ENCODE data around the gene PEX7.
"Not testable (repeated sequence)": the region's sequence is repeated elsewhere in the genome, so short reads cannot be mapped to it uniquely, and the experiment has no call there.

PEX7 gene

DNA sequence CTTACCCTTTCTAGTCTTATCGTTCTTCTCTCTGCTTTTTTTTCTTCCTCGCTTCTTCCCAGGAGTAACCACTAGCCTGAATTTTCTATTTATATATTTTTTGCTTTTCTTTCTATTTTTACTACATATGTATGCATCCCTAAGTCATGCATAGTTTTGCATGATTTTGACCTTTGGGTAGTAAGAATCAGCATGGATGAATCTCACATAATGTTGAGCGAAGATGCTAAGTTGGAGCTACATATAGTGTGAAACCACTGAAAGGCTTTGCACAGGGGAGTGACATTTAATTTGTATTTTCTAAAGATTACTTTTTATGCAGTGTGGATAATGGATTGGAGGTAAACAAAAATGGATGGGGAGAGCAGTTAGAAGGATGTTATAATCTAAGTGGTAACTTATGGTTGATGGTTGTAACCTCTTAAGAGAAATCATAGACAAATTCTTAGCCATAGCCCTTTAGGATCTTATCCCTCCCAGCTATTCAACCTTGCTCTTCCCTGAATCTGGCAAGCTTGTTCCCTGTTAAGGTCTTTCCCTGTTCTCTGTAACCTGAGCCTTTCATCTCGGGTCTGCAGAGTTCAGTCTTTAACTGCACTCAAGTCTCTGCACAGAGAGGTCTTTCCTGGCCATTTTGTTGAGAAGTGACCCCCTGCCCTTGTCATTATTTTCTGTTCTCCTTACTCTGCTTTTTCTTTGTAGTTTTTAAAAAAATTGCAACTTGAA lies 18.0 kb downstream of the PEX7 start:
- DNase-seq (ENCODE audit: low spot score), result no peak

DNA sequence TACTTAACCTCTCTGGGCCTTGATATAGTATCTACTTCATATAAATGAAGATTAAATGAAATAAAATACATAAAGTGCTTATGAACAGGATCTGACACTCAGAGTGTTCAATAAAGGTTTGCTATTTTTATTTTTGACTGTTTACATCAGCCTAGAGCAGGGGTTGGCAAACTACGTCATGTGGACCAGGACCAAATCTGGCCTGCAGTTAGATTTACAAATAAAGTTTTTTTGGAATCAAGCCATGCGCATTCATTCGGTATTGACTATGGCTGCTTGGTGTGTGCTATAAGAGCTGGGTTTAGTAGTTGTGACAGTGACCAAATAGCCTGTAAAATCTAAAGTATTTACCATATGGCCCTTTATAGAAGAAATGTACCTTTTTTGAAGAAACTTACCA lies 20.8 kb downstream of the PEX7 start:
- no peak for DNase-seq (ENCODE audit: low spot score)

DNA sequence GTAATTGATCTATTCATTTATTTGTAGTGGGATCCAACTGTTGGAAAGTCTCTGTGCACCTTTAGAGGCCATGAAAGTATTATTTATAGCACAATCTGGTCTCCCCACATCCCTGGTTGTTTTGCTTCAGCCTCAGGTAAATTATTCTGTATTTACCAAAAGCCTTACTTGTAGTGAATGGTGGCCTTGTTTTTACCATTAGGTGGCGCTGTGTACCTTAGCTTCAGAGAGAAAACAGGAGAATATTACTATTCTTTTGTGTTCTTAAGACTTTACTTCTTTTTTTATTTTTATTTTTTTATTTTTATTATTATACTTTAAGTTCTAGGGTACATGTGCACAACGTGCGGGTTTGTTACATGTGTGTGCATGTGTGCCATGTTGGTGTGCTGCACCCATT lies 23.7 kb downstream of the PEX7 start:
- peak; percentile 32 for DNase-seq (ENCODE audit: low spot score)

DNA sequence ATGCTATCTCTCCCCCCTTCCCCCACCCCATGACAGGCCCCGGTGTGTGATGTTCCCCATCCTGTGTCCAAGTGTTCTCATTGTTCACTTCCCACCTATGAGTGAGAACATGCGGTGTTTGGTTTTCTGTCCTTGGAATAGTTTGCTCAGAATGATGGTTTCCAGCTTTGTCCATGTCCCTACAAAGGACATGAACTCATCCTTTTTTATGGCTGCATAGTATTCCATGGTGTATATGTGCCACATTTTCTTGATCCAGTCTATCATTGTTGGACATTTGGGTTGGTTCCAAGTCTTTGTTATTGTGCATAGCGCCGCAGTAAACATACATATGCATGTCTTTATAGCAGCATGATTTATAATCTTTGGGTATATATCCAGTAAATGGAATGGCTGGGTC lies 24.1 kb downstream of the PEX7 start:
- not testable (repeated sequence) for DNase-seq (ENCODE audit: low spot score)

DNA sequence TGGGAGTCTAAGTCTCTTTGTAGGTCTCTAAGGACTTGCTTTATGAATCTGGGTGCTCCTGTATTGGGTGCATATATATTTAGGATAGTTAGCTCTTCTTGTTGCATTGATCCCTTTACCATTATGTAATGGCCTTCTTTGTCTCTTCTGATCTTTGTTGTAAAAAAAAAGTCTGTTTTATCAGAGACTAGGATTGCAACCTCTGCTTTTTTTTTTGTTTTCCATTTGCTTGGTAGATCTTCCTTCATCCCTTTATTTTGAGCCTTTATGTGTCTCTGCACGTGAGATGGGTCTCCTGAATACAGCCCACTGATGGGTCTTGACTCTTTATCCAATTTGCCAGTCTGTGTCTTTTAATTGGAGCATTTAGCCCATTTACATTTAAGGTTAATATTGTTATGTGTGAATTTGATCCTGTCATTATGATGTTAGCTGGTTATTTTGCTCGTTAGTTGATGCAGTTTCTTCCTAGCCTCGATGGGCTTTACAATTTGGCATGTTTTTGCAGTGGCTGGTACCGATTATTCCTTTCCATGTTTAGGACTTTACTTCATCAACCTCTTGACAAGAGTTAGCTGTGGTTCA lies 27.7 kb downstream of the PEX7 start:
- not testable (repeated sequence) for DNase-seq (ENCODE audit: low spot score)

DNA sequence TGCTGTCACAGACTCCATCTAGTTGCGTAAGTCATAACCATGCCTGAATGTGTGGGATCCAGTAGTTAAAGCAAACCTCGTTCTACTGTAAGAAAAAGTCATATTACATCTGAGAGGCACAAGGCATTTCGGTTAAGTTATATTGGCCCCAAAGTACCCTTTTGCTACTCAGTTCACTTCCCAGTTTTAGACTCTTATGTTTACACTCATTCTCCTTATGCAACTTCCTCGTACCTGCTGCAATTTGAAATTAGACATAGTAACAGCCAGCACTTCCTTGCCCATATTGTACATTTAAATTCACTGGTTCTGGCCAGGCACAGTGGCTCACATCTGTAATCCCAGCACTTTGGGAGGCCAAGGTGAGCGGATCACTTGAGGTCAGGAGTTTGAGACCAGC lies 37.0 kb downstream of the PEX7 start:
- DNase-seq (ENCODE audit: low spot score), result no peak

DNA sequence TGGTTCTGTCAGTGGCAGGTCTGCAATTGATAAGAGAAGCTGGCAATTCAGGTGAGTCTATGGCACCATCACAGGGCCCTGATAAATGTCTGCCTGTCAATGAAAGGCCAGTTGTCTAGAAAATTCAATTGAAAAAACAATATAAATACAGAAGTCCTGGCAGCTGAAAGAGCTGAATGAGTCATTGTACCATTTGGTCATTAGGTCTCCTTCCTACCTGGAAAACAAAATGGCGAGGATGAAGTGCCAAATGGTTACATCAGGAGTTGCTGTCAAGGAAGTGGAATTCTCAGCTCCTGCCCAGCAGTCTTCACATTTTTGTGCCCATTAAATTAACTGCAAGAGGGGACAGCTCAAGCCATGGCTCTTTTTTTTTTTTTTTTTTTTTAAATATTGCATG lies 37.7 kb downstream of the PEX7 start:
- no peak for DNase-seq (ENCODE audit: low spot score)

DNA sequence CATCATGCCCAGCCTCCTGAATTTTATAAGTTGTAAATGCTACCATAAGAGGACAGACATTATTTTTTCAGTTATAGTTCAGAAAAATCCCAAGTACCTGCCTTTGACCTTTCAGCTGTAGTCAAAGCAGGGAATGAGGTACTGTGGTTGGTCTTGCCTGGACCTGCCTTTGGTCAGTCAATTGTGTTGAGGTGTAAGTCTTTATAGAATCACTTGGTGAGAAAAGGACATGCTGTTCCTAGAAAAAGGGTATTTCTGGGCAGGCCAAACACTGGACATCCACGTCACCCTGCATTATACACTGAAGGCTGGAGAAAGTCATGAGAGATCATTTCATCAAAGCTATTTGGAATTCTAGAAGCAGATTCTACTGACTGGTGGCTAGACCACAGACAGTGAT lies 40.3 kb downstream of the PEX7 start:
- no peak for DNase-seq (ENCODE audit: low spot score)

DNA sequence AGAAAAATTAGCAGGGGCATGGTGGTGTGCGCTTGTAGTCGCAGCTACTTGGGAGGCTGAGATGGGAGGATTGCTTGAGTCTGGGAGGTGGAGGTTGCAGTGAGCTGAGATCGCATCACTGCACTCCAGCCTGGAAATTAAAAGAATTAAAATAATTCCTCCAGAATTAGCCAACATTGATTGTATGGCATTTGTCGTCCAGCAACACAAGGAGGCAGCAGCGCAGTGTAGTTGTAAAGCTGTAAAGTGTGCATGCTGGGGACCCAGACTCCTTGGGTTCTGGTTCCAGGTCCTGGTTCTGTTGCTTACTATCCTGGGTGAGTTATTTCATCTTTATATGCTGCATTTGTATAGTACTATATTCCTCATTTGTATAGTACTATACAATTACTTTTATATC lies 41.4 kb downstream of the PEX7 start:
- DNase-seq (ENCODE audit: low spot score), result no peak

DNA sequence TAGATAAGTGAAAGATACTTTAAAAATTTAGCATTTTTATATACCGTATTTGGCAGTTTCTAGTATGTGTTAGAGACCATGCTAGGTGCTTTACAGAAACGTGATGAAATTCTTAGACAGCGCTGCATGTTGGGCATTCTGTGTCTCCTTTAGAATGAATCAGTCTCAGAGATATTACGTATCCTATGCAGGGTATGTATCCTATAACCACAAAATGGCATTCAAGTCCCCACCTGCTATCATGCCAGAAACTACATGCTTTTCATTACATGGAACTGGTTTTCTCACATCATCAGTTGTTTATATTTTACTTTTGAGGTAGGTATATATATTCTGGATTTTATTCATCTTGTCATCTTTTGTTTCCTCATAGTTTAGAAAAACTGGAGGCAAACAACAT lies 42.3 kb downstream of the PEX7 start:
- no peak for DNase-seq (ENCODE audit: low spot score)

DNA sequence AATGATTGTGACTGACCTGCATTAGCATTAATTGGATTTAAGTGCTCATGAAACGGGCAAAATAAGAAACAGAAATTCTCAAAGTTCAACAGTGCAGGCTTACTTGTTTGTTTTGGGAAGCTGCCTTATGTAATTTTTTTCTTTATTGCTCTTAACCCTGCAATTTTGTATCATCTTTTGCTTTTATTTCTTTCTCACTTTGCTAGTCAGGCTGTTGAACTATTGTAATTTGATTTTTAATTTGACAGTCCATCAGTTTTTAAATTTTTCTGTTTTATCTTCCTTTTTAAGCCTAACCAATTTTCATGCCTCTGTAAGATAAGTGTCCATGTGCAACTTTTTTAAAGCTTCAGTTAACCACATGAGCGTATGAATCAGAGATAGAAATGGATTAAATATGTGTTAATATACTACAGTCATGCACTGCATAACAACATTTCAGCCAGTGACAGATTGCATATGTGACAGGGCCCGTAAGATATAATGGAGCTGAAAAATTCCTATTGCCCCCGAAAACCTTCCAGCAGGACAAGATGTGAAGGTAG lies 44.6 kb downstream of the PEX7 start:
- DNase-seq (ENCODE audit: low spot score), result peak; percentile 32

DNA sequence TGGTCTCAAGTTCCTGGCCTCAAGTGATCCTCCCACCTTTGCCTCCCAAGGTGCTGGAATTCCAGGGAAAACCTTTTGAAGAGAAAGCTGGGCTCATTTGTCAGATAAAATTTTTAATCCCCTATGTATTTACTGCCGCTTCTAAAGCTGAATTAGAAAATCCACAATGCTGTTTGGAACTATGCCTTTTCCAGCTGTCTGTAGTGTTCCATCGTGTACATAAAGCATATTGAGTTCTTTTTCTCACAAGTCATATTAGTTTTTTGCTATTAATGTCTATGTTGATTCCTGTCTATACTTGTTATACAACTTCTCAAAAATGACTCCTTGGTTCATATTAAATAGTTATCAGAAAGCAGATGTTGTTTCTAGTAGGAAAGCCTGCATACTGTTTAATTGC lies 47.1 kb downstream of the PEX7 start:
- no peak for DNase-seq (ENCODE audit: low spot score)

DNA sequence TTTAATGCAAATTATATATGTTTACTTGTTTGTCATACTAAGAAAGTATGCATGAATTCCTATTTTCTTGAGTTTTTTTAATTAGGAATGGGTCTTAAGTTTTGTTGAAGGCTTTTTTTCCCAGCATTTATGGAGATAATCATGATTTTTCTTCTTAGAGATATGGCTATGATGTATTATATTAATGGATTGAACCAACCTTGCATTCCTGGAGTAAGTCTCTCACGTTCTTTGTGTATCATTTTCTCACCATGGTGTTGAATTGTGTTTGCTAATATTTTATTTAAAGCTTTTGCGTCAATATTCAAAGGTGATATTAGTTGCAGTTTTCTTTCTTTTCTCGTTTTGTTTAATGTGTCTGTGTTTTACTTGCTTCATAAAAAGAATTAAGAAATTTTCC lies 51.4 kb downstream of the PEX7 start:
- DNase-seq (ENCODE audit: low spot score), result no peak

DNA sequence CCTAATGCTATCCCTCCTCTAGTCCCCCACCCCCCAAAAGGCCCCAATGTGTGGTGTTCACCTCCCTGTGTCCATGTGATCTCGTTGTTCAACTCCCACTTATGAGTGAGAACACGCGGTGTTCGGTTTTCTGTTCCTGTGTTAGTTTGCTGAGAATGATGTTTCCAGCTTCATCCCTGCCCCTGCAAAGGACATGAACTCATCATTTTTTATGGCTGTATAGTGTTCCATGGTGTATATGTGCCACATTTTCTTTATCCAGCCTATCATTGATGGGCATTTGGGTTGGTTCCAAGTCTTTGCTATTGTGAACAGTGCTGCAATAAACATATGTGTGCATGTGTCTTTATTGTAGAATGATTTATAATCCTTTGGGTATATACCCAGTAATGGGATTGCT lies 54.1 kb downstream of the PEX7 start:
- not testable (repeated sequence) for DNase-seq (ENCODE audit: low spot score)

DNA sequence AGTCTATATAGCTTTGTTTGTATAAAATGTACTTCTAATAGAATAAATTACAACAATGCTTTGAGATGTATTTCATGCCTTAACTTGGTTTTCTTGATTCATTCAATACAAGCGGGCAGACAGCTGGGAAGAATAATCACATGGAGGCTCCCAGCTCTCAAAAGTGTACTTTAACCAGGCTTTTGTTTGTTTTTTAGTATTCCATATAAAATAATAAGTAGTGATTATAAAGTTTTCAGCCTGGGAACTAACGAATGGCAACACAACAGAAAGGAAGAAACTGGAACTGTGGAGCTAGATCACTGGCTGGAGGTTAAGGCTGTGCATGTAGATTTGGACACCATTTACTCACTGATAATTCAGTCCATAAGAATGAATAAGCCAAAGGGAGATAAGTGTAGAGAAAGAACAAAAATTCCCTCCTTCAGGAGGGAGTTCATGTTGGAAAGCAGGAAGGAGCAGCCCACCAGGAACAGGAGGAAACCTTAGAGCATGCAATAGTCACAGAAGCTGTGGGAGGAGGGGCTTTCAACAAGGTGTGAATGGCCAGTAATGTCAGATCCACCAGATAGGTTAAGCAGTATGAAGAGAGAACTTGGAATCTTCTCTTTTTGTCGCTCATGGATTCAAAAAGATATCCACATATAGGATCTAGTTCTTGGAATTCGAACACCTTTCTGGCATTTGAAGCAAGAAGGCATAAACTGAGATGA lies 58.5 kb downstream of the PEX7 start:
- no peak for DNase-seq (ENCODE audit: low spot score)

DNA sequence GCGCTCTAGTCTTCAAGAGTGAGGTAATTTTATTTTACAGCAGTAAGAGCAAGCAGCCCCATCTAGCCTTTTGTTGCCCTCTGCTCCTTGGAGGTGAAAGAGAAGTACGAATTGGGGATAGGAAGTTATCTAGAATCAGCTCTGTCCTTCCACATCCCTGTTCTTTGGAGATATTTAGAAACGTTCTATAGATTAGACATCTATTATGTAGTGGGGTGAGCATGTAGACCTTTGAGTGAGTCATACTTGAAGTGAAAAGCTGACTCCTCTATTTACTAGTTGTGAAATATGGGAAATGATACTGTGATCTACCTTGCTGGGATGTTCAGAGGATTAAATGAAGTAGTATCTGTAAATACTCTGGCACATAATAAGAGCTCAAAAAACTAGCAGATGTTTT lies 63.7 kb downstream of the PEX7 start:
- DNase-seq (ENCODE audit: low spot score), result no peak

DNA sequence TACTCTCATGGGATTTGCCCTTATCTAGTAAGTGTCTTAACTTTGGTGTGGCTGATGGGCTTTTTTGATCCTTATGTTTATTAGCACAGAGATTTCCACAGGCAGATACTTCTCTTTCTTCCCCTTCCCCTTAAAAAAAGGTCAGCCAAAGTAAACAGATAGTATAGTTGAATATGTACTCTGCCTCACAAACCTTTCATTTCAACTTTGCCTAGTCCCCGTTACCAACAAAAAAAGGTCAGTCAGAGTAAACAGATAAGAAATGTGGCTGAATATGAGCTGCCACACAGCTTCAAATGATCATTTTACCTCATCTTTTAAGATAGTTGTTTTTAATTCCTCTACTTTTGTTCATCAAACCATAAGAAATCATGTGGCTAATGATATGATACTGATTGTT lies 65.6 kb downstream of the PEX7 start:
- no peak for DNase-seq (ENCODE audit: low spot score)

DNA sequence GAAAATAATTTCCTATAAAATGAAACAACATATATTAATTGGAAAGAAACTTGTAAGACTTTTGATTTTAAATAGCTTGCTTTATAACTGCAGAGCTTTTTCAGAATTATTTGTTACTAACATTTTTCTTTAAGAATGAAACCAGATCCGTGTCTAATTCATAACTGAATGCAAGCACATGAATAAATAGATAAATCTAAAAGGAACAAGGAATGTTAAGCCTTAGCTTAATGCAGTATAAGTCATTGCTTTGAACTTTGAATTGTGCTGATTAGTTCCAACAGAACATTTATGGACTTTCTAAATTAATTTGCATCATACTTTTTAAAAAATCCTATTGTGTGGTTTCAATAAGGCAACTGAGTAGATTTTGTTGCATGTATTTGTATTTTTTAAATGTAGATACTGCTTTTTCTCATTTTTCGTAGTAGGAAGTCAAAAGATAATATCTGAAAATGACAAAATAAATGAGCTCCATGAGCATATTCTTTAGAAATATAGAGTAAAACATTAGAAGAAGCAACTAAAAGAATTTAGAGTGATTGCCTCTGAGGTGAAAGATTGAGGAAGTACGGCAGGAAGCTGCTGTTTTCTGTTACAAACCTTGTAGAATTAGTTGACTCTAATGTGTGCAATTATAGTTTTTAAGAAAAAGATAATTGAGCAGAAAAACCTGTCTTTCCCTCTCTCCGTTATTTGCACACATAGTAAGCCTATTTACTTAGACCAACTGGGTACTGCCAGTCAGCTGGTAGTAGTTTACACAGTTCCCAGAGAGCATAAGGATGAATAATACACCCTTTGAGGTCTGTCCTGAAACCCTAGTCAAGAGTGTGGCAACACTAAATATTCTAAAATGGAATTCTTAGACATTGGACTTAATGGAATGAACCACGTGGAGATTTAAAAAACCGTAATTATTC lies 67.1 kb downstream of the PEX7 start:
- DNase-seq (ENCODE audit: low spot score), result no peak

DNA sequence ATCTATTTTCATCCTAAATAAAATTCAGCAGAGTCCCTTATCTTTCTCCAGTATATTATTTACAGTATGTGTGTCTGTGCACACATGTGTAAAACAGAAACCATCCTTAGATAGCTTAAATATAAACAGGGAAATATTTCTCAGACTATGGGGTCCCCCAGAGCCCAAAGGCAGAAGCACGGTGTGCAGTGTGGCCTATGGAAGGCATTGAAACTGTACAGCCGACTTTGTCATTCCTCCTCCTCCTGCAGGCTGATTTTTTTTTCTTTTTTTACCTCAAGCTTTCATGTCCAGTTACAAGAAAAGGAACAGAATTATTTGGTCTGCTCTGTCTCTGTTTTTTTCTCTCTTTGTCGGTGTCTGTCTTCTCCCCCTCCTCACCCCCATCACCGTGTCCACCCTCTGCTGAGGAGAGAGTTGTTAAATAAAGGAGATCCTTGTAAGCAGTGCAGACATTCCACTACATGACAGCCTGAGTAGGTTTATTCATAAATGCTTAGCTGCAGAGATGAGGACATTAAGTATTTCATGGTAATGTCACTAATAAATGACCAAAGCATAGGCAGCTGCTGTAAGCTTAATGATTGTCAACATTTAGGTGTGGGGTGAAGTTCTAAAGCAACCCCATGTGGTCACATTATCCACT lies 67.9 kb downstream of the PEX7 start:
- no peak for DNase-seq (ENCODE audit: low spot score)

DNA sequence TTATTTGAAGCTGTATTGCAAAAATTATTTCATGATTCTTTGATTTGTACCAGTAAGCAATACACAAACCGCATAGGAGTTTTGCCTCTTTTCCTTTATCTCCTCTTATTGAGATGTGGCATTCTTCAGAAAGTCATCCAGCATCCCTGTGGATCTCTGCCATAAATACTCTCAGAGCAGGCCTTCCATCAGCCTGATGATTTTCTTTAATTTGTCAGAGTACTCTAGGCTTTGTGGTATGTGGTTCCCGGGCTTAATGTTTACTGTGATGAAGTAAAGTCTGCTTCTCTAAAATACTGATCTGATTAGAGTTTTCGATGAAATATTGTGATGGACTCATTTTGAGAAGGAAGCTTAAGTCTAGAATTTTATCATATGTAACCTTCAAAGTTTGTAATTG lies 68.6 kb downstream of the PEX7 start:
- no peak for DNase-seq (ENCODE audit: low spot score)

DNA sequence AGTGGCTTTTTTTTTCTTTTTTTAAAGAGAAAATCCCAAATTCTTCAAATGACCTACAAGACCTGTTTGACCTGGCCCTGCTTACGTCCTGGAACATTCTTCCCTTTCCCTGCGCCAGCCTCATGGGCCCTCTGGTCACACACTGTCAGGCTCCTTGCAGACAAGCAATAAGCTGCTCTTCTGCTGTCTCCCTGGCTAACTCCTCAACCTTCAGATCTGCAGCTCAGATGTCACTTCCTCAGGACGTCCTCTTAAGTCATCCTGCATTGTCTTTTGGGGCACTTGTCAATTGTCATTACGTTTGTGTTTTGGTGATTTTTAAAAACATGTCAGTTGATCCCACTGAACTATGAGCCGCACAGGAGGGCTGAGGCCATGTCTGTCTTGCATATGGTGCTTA lies 70.8 kb downstream of the PEX7 start:
- DNase-seq (ENCODE audit: low spot score), result no peak

DNA sequence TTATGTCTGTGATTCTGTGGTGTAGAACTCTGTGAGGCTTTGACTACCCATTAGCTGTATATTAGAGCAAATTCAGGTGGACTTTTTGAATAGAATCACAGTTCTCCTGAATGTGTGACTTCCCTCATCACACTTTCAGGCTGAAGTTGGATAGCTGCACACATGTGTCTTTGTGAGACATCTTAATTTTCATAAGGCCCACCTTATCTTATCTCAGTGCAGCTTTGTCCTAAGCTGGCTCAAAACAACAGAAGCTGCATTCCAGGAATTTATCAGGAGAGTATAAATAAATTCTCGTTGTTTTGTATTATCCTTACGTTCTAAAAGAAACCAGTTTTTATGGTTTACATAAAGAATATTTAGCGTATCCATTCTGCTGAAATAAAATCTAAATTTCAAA lies 73.5 kb downstream of the PEX7 start:
- DNase-seq (ENCODE audit: low spot score), result no peak
